Stimulated activated CD4-positive, alpha-beta T cell treated with anti-CD3 and anti-CD28 coated beads, Interleukin-12 subunit alpha, Interleukin-12 subunit beta, amount 100 ng/mL, for 48 hours (primary cell): ENCODE data around the gene FGR.

Experiments
- DNase-seq, 3 donors: peaks; one replicate each; pipeline ENCODE4 v3.0.0-alpha.2; 2020; ENCODE audit warnings: low read depth in 2 of 3, low spot score in 1 of 3

Gene FGR

DNA sequence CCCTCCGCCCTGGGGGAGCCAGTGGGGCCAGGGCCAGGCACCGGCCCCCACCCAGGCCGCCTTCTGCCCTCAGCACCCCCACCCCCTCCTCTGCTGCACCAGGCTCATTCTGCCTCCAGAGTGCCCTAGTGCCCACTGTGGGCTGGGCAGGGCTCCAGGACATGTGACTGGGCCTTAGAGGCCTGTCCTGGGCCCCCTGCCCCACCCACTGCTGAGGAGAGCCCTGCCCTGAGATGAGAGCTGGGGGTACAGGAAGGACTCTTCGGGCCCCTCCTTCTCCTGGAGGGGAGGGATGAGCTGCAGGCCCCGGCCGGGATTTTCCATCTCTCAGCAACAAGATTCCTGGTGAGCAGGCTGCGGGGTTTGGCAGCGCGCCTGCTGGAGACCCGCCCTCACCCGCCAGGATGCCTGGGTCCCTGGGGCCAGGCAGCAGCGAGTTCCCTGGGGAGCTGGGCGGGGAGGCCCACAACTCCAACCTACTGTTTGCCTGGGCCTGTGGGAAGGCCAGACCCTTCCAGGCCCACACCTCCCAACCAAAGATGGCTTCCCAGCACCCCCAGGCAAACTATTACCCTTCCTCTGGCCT lies 45.1 kb downstream of the FGR start:
- DNase-seq, result no peak

- no peak for DNase-seq
Measured at GRCh38 chr1:27589441-27589840, 45.5 kb downstream of the FGR start.

DNA sequence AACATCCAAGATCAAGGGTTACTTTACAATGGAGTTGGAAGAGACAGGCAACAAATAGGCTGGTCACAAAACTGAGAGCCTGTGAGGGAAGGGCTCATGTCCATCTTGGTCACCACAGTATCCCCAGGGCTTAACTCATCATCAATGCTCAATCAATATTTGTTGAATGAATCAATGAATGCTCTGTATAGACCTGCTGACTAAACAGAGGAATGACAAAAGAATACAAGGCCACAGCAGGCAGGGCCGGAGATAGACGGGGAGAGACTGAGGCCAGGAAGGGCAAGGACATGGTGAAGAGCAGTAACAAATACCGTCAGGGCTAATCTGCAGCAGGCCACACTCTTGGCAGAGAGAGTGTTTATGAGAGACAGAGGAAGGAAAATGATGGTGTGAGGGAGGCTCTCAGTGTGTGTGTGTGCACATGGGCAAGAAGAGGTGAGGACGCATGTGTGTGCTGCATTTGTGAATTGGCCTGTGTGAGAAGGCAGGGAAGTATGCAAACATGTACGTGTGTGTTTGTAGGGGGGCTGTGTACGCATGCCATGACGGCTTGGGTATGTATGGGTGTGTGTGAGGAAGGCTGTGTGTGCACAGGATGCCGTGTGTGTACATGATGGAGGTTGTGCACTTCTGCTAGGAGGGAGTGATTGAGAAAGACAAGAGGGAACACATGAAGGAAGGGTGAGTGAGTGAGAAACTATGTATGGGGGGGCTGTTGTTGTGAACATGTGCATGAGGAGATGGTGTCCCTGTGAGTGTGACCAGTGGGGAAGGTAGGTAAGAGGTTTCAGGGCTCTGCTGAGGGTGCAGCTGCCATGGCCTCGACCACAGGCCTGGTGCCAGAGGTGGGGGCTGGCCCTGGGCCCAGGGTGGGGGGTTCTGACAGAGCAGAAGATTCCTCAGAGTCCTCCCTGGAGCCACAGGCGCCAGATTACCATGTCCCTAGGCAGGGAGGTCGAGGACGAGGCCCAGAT lies 46.4 kb downstream of the FGR start:
- DNase-seq, result no peak

GRCh38 chr1:27585684-27586083 lies 49.3 kb downstream of the FGR start:
- no peak for DNase-seq

- no peak for DNase-seq
Measured at GRCh38 chr1:27584453-27584852, 50.5 kb downstream of the FGR start.

DNA sequence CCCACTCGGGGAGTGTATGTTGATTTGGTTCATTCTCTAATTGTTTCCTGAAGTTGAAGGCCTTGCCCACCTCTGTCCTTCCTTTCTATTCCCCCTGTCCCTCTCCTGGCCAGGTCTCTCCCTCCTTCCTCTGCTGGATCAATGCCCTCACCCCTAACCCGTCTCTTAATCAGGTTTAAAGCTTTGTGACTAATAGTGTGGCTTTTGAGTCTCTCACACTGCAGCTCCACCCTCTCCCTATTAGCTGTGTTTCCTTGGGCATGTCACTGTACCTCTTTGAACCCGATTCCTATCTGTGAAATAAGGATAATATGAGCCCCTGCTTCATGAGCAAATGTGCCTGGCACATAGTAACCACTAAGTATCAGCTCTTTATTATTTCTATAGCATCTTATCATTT lies 51.5 kb downstream of the FGR start:
- DNase-seq, result no peak

- DNase-seq, result no peak
Measured at GRCh38 chr1:27581823-27582243, 53.2 kb downstream of the FGR start.

DNA sequence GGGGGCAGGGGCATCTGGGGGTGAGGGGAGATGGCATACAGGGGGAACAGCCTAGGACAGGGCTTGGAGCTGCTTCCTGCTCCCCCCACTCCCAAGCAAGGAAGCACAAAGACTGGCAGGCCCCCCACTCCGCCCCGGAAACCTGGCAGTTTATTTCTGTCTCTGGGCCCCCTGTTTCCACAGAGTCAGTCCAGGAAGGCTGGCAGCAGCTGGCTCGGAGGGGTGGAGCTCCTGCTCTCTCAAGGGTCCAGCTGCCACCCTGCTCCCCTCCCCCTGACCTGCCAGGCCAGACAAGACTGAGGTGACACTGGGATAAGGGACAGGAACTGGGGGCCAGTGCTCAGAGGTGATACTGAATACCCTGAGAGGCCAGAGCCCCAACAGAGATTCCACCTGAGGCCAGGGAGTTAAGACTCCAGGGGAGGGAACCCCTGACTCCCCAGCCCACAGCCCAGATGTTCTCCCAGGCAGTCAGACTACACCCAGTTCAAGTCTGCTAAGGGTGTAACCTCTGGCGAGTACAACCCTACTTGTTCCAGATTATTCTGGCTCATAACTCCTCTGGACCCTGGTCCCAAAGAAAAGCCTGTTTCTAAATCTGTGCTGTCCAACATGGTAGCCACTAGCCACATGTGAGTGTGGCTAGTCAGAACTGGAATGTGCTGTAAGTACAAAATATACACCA lies 57.3 kb downstream of the FGR start:
- no peak for DNase-seq

DNA sequence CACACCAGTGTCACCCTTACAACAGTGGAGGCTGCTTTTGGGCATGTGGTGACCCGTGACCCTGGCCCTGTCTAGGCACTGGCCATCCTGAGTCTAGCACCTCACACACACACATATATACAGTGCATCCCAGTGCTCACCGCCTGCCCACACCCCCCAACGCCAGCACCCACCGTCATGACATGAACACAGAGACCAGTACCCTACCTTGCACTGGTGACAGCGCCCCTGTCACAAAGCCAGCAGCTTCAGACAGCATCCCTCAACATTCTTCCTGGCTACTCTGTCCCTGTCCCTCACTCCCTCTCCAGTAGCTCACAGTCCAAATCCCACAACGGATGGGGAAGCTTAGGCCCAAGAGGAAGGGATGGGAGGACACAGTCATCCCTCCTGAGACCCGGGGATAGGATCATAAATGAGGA lies 58.2 kb downstream of the FGR start:
- no peak for DNase-seq

GRCh38 chr1:27575840-27576331 lies 59.1 kb downstream of the FGR start:
- DNase-seq, result no peak

DNA sequence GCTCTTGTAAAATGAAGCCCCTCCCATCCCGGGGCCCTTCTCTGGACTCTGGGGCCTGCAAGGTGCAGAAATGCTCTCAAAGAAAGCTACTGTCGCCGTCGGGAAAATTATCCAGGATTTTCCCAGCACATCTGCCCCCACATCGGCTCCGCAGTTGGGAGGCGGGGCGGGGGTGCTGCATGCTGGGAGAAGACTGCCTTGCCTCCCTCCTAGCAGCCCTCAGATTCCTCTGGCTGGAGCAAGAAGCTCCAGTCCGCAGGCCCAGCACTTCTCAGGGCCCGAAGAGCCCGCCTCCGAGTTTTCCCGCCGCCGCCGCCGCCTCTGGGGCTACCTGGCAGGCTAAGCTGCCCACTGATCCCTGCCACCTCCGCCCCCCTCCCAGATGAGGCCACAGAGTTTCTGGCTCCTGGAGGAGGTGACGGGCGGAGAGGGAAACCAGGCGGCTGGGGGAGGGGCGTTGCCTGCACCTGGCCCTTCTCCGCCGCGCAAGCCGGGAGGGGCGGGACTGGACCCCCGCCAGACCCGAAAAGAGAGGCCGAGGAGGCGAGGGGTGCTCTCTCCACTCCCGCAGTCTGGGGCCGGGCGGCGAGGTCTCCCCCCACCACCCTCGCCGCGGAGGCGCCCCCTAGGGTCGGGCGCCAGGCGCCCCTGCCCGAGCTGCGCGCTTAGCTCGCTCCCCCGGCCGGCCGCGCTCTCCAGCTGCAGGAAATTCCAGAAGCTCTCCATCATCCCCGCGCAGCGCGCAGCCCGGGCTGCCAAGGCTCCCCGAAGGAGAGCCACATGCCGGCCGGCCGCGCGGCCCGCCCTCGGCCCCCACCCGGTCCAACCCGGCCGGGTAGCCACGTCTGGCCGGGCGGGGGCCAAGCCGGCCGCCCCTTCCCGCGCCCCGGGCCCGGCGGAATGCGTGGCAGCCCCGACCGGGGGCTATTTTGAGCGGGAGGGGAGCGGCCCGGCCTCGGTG lies 59.8 kb downstream of the FGR start:
- no peak for DNase-seq

DNA sequence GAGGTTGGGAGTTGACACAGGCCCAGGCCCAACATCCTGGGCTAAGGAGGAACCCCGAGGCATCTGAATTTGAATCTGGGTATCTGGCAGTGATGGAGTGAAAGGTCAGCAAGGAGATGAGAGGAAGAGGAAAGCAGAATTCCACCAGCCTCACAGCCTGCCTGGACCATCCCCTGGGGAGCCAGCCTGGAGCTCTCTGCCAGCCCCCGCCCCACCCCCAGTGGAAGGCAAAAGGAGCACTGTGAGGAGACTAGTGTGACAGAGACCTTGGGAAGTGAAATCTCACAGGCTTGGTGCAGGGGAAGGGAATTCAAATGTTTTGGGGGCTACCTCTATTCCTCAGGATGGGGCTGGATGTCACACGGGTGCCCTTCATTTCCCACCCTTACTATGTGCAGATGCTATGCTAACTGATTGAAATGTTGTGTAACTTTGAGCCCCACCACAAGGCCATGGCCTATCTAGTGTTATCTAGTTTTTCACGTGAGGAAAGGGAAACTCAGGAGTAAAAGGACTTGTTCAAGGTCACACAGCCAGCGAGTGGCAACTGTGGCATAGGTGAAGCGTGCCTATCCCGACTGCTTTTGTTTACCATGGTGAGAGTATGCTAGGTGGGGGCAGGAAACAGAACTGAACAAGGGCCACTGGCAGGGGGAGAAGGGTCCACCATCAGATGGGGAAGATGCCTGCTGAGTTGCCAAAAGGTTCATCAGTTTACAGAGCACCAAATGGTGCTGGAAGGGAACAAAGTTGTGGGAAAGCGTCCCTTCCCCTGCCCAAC lies 60.8 kb downstream of the FGR start:
- no peak for DNase-seq

DNA sequence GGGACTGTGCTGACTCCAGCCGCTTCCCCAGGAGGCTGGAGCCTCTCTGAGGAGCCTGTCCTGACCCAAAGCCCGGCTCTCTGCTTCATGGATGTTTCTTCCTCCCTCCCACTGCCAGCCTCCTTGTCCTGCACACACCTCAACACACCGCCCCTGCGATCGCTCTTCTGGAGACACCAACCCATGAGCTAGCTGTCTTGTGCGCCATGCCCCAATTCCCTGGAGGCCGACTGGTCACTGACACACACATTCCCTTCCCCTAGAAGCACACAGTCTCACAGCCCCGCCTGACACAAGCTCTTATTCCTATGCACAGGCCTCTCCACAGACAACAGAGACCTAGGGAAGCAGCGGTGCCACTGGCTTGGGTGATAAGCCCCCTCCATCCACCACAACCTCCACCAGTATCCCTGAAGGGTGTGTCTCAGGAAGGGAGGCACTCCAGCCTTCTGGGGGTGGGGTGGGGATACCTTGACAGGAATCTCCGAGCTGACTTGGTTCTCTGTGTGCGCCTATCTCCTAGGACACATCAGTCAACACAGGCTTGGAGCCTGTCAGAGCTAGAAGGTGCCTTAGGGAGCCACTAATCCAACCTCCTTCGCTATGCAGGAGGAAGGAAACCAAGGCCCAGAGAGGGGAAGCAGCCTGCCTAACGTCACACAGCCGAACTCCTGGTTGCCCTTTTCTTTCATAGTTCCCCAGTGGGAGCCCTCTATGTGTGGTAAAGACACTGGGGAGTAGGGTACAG lies 62.1 kb downstream of the FGR start:
- DNase-seq, result no peak

- no peak for DNase-seq
Measured at GRCh38 chr1:27572019-27572678, 62.8 kb downstream of the FGR start.

GRCh38 chr1:27571439-27572018 lies 63.5 kb downstream of the FGR start:
- DNase-seq, result no peak

- DNase-seq, result no peak
Measured at GRCh38 chr1:27570784-27571183, 64.2 kb downstream of the FGR start.

DNA sequence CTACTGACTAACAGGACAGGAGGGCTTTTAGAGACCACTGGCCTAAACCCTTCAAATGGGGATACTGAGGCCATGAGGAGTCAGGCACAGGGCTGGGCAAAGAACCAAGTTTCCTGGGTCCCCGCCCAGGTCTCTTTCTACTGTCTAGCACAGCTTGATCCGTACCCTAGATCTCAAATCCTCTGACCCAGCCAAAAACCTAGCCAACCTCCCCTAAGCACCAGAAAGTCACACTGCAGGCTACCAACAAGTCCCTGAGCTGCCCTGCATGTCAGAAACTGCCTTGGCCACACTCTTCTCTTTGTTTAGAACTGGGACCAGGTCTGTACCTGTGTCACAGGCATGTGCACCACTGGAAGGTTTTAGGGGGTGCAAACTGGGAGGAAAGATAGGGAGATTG lies 64.6 kb downstream of the FGR start:
- DNase-seq, result no peak
